Stimulated activated CD8-positive, alpha-beta memory T cell treated with anti-CD3 and anti-CD28 coated beads, Interleukin-15, amount 100 ng/mL, for 4 hours (primary cell): ENCODE data around the gene CARS1.

Experiments
- DNase-seq, 2 donors: peaks; one replicate each; pipeline ENCODE4 v3.0.0-alpha.2; 2020; ENCODE audit warnings: low read depth in 2 of 2

Gene CARS1

DNA sequence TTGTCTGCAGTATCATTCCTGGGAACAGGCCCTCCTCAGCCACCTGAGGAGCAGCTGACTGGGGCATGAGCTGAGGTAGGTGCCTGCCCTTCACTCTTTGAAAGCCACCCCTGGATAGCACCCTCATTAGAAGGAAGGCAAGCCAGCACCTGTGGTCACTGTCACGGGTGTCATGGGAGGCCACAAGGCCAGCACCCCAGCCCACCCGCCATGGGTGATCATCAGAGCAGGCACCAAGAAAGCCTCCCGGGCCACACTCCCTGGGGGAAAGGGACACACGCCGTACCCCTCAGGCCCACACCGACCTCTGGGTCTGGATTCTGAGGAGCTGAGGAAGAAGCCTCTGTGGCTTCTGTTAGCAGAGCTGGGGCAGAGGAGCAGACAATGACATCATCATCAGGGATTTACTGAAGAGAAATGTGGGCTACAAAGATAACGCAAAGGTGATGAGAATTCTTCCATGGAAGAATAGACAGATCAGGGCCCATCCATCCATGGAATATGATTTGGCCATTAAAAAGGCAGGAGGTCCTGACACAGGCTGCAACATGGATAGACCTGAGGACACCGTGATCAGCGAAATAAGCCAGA, 48.4 kb downstream of the CARS1 start:
- DNase-seq = no peak

DNA sequence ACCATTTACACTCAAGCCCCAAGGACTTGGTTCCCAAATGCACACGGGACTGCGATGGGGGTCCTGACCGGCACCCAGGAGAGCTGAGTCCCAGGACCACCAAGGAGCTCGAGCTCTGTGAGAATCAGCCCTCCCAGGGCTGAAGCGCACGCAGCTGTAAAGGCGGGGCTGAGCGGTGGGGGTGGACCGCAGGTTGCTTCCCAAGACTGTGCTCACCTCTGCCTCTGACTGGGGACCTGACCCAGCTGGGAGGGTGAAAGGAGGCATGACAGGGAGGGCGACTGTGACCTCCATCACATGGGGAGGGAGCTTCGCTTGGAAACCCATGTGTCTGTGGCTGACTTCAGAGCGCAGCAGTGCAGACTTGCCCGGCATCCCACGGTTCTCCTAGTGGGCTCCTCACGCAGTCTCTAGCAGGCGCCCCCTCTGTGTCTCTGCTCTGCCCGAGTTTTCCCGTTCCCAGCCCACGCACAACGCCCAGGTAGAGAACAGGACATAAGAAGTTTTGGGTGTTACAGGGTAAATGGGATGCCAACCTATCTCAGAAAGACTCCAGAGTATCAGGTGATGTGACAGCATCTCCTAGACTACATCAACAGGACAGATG, 49.7 kb downstream of the CARS1 start:
- no peak for DNase-seq

- peak in 1 of 2 donors; percentile 38 for DNase-seq
These were observed 50.5 kb downstream of the CARS1 start for GRCh38 chr11:3006505-3007260.

- no peak for DNase-seq
These were observed 52.7 kb downstream of the CARS1 start for GRCh38 chr11:3004481-3004880.

- no peak for DNase-seq
These were observed 53.6 kb downstream of the CARS1 start for GRCh38 chr11:3003396-3004231.

DNA sequence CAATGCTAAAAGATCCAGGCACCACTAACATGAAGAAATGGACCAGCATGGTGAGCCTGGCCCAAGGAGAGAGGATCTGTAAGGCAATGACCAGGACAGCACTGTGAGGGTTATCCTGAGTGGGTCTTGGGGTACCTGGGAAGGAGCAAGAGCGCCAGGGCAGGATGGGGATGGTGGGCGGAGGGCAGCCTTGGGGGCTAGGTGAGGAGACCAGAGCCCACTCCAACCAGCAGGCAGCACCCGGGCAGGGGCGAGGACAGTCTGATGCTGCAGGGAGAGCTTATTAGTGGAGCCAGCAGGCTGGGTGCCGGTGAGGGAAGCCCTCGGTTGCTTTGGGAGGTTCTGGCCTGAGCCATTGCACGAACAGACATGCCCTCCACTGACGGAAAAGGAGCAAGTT, 54.4 kb downstream of the CARS1 start:
- DNase-seq = no peak

DNA sequence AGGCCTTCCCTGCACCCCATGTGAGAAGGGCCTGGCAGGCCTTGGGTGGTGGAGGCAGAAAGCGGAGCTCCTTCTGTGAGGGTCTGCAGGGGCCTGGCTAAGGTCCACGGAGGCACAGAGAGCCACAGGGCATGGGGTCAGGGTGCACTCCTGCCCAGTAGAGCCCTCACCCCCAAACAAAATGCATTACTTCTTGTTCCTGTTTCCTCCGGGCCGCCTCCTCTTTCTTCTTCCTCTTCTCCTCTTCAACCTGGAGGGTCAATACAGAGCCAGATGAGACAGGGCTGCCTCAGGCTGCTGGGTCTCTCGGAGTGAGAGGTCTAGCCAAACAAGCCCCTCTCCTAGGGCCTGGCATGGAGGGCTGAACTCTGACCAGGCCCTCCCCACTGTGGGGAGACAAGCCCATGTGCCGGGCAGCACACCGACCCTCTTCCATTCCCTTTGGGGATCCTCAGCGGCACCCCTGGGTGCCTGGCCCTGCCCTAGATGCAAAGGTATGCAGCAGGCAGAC, 54.8 kb downstream of the CARS1 start:
- no peak for DNase-seq

GRCh38 chr11:3001496-3001895, 55.7 kb downstream of the CARS1 start:
- no peak for DNase-seq

DNA sequence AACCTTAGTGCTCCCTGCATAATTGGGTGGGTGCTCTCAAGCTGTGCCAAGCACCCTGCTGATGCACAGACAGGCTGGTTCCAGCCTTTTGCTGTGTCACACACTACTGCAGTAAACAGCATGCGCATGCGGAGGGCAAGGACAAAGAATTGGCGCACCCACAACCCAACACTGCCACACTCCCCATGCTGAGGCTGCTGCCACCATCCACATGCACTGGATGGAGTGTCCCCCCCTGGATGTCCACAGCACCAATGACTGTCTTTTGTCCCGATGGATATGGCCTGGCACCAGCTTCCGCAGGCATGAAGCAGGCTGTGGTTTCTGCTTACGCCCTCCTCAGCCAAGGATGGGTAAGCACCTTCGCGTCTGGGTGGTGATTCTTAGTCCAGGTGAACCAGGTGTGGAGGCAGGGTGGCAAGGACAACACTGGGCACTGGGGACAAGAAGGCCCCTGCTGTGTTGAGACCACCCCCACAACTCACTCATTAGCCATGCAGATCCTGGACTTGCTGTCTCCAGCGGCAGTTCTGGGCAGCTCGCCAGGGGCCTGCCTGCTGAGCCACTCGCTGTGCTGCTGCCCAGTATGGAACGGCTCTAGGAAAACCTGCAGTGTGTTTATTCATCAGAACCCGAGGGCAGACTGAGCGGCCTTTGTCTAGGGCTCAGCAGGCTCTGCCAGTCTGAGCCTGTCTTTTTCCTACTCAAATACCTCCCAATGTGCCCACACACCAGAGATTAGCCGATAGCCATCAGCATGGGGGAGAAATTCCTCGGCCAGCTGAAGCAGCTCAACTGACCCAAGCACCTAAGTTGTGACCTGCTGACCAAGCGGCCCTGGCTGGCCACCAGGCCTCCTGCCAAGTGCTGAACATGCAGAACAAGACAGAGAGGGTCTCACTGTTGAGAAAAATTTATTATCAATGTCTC, 56.9 kb downstream of the CARS1 start:
- DNase-seq = no peak

GRCh38 chr11:2999464-2999998, 57.7 kb downstream of the CARS1 start:
- no peak for DNase-seq

- DNase-seq = no peak
These were observed 59.0 kb downstream of the CARS1 start for GRCh38 chr11:2998073-2998850.

- no peak for DNase-seq
These were observed 59.8 kb downstream of the CARS1 start for GRCh38 chr11:2997406-2997805.

DNA sequence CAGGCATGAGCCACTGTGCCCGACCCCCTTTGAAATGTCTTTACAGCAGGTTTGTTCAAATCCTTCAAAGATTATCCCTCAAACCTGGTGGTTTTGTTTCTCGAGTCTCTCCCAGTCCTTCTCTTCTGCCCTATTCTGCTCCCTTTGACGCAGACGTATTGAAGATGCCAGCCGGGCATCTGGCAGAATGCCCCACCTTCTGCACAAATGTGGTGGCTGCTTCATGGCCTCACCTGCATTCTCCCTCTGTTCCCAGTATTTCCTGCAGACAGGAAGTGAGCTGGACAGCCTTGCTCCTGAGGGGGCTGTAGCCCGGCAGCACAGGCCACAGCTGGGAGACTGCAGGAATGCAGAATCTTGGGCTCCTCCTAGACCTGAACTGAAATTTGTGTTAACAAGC, 60.2 kb downstream of the CARS1 start:
- DNase-seq = no peak

DNA sequence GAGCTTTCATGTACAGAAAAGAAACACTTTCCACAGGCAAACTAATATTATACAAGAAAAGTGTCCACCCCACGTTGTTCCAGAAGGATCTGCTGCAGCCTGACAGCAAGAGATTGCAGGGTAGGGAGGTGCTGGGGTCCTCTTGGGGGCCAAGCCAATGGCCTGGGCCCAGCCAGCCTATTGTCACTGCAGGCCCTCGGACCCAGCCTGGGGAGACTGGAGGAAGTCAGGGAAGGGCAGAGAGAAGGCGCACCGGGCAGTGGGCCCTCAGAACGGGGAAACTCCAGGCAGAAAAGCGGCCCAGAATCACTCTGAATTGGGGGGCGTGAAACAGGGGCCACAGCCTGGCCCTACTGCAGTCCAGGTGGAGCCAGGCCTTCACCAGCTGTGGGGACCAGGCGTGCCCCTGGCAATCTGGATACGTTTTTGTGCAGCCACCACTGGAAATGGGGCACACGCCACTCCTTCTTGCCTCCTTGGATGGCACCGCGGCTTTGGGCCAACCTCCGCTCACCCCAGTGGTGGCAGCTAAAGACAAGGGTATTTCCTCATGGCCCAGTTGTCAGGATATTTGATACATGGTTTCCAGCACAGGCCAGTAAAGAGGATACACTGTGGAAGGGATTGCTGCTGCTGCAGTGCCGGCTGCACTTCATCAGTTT, 61.2 kb downstream of the CARS1 start:
- DNase-seq = no peak

DNA sequence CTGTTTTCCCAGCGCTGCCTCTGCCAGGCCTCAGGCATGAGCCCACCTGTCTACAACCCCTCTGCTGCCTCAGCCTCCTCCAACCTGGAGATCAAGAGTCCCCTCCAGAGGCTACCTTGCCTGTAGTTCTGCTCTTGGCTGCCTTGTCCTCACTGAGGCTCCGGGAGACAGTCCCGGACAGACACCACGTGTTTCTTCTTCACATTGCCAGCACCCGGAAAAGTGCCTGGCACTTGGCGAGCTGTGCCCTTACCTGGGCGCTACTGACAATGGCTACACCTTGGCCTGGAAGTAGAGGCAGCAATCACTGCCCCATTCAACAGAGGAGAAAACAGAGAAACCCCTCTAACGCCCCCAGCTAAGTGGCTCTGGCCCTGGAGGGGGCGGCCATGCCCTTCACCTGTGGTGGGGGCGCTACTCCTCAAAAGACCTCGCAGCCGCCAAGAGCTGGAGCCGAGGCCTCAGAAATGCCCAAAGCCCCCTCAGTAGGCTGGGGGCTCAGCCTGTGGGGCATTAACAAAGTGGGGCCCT, 62.1 kb downstream of the CARS1 start:
- no peak for DNase-seq

DNA sequence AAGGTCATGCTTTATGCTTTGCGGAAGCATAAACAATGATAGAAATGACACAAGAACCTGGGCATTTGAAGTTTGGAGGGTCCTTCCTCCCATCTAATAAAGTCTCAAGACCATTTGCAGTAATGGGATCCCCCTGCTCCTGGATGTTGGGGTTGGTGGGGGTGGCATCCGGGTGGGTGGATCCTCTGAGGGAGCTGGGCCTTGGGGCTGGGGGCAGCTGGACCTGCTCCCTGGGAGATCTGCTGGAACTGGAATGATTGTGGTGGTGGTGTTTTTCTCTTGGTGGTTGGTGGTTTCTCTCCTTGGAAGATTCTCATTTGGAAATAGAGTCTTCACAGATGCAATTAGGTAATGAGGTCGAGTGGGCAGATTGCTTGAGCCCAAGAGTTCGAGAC, 62.9 kb downstream of the CARS1 start:
- no peak for DNase-seq

DNA sequence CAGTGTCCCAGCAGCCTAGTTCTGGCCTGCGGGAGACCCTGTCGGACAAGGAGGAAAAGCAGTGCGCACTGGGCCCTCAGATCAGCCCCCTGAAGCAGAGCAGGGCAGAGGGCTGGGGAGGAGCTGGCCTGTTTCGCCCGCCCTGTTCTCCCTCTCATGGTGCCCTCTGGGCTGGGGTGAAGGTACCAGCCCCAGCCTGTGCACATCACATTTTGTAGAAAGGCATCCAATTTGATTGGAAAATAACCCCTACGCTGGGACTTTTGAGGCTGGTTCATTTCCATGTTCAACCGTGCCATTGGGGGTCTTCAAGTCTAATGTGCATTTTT, 64.3 kb downstream of the CARS1 start:
- no peak for DNase-seq

DNA sequence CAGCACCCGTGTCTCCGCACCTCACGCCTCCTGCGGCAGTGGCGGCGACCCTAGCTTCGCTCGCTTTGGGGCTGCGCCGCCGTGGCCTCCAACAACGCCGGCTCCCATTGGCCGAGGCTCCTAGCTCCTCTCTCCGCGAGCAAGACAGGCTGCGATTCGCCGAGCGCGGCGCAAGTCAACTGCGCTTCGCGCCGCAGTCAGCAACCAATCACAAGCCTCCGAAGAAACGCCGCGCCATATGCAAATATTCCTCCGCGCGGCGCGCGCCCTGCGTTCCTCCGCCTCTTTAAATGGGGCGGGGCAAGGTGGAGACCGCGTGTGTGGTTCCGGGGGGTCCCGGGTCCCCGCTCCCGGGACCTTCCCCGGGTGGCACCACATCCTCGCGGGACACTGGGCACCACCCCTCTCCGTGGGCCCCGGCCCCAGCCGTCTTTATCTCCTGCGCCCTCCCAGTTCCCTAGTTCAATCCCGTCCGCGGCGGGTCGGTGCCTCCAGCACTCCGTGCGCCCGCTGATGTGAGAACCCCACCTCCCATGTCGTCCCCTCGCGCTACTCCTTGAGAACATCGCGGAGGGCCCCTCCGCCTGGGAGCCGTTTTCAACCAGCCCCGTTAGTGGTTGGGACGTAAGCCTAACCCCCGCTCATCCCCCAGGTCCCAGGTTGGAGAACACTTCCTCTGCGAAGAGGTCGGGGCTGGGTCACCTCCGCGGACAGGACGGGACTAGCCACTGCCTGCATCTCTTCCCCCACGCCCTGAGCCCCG, 64.8 kb downstream of the CARS1 start, which contains the start of gene NAP1L4:
Gene NAP1L4, minus strand, starts transcription at position 96 of the 763 bp plus-strand sequence. CDS start 13,109 bp downstream, outside the sequence.
- peak; percentile 93 for DNase-seq
